H1 (cell line): ENCODE data around the gene LRRC14B. TPM values are rescaled to one million over a fixed set of nuclear protein-coding genes. Genes with fewer than 3 reads are reported as not detected.

Source experiments
- CTCF ChIA-PET: fragments of 300-600 bp; sonication (Branson Sonifier 250); formaldehyde crosslinking; loops from one replicate; lab custom pipeline; 2021; ENCODE audit not compliant: partially characterized antibody; lab: Charles Lee
- POLR2A ChIA-PET: fragments of 300-600 bp; sonication (Branson Sonifier 250); formaldehyde crosslinking; loops from one replicate; lab custom pipeline; 2021; ENCODE audit warnings: inconsistent platforms; ENCODE audit not compliant: partially characterized antibody; lab: Charles Lee
- DNase-seq, 2 experiments: peaks; one replicate each; pipeline versions ENCODE4 v3.0.0 to v3.0.0-alpha.2; 2010 to 2022; ENCODE audit warnings: low spot score in 2 of 2, low read depth in 1 of 2, mixed read lengths in 1 of 2
- FAIRE-seq: peaks from 2 replicates; lab custom pipeline; 2011; peaks lifted over from hg19 to GRCh38; lab: Jason Lieb, UNC
- H2AFZ ChIP-seq: 2 replicates; pipeline ENCODE4 v1.8.1; 2012; ENCODE audit warnings: low read length, inconsistent platforms
- H2AK5ac ChIP-seq: 2 replicates; pipeline ENCODE4 v1.6.1; 2013; ENCODE audit warnings: low read depth, low read length
- H2BK120ac ChIP-seq: replicated peaks from 2 replicates; pipeline ENCODE3; 2013; ENCODE audit warnings: low read depth, low read length, inconsistent platforms
- H2BK12ac ChIP-seq: 2 replicates; pipeline ENCODE4 v1.6.1; 2013; ENCODE audit warnings: low read depth, low read length
- H2BK15ac ChIP-seq: 2 replicates; pipeline ENCODE4 v1.6.1; 2013; ENCODE audit warnings: low read length
- H2BK20ac ChIP-seq: 2 replicates; pipeline ENCODE4 v1.6.1; 2013; ENCODE audit warnings: low read length
- H2BK5ac ChIP-seq: 2 replicates; pipeline ENCODE4 v1.6.1; 2013; ENCODE audit warnings: low read depth, low read length
- H3K14ac ChIP-seq: 2 replicates; pipeline ENCODE4 v1.6.1; 2013; ENCODE audit warnings: inconsistent platforms; ENCODE audit not compliant: insufficient read length
- H3K18ac ChIP-seq: 2 replicates; pipeline ENCODE4 v1.6.1; 2013; ENCODE audit warnings: low read length; ENCODE audit errors: extremely low read depth
- H3K23ac ChIP-seq: 2 replicates; pipeline ENCODE4 v1.6.1; 2013; ENCODE audit warnings: inconsistent platforms; ENCODE audit not compliant: insufficient read length
- H3K23me2 ChIP-seq: 2 replicates; pipeline ENCODE4 v1.6.1; 2013; ENCODE audit warnings: low read depth, low read length
- H3K27ac ChIP-seq: 2 replicates; pipeline ENCODE4 v1.6.1; 2011; ENCODE audit warnings: low read depth, low read length, inconsistent platforms
- H3K27me3 ChIP-seq, 4 experiments: replicated peaks in 1 of 4; 1 replicate in 1 of 4; 2 replicates in 3 of 4; pipeline versions ENCODE4 v1.6.1 to v1.8.1; 2011 to 2013; ENCODE audit warnings: low read length in 3 of 4, mild to moderate bottlenecking in 3 of 4, inconsistent platforms in 2 of 4, mixed read lengths in 2 of 4, moderate library complexity in 1 of 4; ENCODE audit not compliant: control insufficient read depth in 3 of 4, insufficient read depth in 3 of 4; ENCODE audit errors: extremely low read depth in 1 of 4
- H3K36me3 ChIP-seq, 4 experiments: 2 replicates each; pipeline versions ENCODE4 v1.6.1 to v1.8.1; 2011 to 2013; ENCODE audit warnings: mild to moderate bottlenecking in 4 of 4, low read length in 3 of 4, moderate library complexity in 2 of 4, control low read depth in 1 of 4, inconsistent platforms in 1 of 4; ENCODE audit not compliant: insufficient read depth in 4 of 4, control insufficient read depth in 2 of 4
- H3K4ac ChIP-seq: replicated peaks from 2 replicates; pipeline ENCODE3; 2013; ENCODE audit warnings: low read length, low read depth, mixed read lengths, inconsistent platforms; ENCODE audit not compliant: insufficient read length
- H3K4me1 ChIP-seq, 4 experiments: replicated peaks in 1 of 4; 1 replicate in 1 of 4; 2 replicates in 3 of 4; pipeline versions ENCODE4 v1.6.1 to v1.8.1; 2011 to 2013; ENCODE audit warnings: low read length in 3 of 4, inconsistent platforms in 2 of 4, mixed read lengths in 1 of 4; ENCODE audit not compliant: insufficient read depth in 4 of 4, control insufficient read depth in 3 of 4
- H3K4me2 ChIP-seq, 2 experiments: 2 replicates each; pipeline versions ENCODE4 v1.6.1 to v1.8.1; 2011 to 2013; ENCODE audit warnings: low read depth in 2 of 2, low read length in 2 of 2, control low read depth in 1 of 2, inconsistent platforms in 1 of 2, mild to moderate bottlenecking in 1 of 2; ENCODE audit not compliant: insufficient read depth in 1 of 2
- H3K4me3 ChIP-seq, 4 experiments: fragments of 200-600, 300-600 bp in 1 of 4; sonication (generic), shearing (Covaris generic), sonication (Bioruptor Twin) in 1 of 4; 2 replicates each; pipeline versions ENCODE4 v1.5.1 to v1.8.1; 2011 to 2016; ENCODE audit warnings: low read length in 4 of 4, low read depth in 3 of 4, control low read depth in 2 of 4, inconsistent platforms in 2 of 4, mild to moderate bottlenecking in 2 of 4, mixed read lengths in 1 of 4, moderate library complexity in 1 of 4; ENCODE audit not compliant: insufficient read depth in 2 of 4; ENCODE audit errors: extremely low read depth in 1 of 4
- H3K56ac ChIP-seq: replicated peaks from 2 replicates; pipeline ENCODE3; 2013; ENCODE audit warnings: low read depth, mild to moderate bottlenecking, mixed read lengths, low read length, inconsistent platforms; ENCODE audit not compliant: insufficient read length
- H3K79me1 ChIP-seq: 2 replicates; pipeline ENCODE4 v1.6.1; 2013; ENCODE audit warnings: low read depth, low read length, control low read depth
- H3K79me2 ChIP-seq, 2 experiments: 2 replicates each; pipeline versions ENCODE4 v1.6.1 to v1.8.1; 2012 to 2013; ENCODE audit warnings: low read length in 2 of 2, mild to moderate bottlenecking in 2 of 2, inconsistent platforms in 1 of 2; ENCODE audit not compliant: insufficient read depth in 2 of 2, control insufficient read depth in 1 of 2
- H3K9ac ChIP-seq, 4 experiments: replicated peaks in 1 of 4; 1 replicate in 1 of 4; 2 replicates in 3 of 4; pipeline versions ENCODE4 v1.6.1 to v1.8.1; 2011 to 2013; ENCODE audit warnings: low read depth in 3 of 4, low read length in 3 of 4, control low read depth in 2 of 4, mild to moderate bottlenecking in 2 of 4, moderate library complexity in 2 of 4, inconsistent platforms in 1 of 4; ENCODE audit errors: extremely low read depth in 1 of 4
- H3K9me3 ChIP-seq, 2 experiments: 2 replicates each; pipeline versions ENCODE4 v1.6.1 to v1.8.1; 2012 to 2013; ENCODE audit warnings: mild to moderate bottlenecking in 2 of 2, moderate library complexity in 2 of 2, control low read depth in 1 of 2, inconsistent platforms in 1 of 2, low read depth in 1 of 2, low read length in 1 of 2, mixed read lengths in 1 of 2; ENCODE audit not compliant: insufficient read depth in 2 of 2
- H4K20me1 ChIP-seq, 2 experiments: replicated peaks in 1 of 2; 2 replicates each; pipeline versions ENCODE3 to v1.8.1; 2011 to 2013; ENCODE audit warnings: inconsistent platforms in 2 of 2, low read length in 2 of 2, mild to moderate bottlenecking in 1 of 2; ENCODE audit not compliant: insufficient read depth in 2 of 2, control insufficient read depth in 1 of 2
- H4K5ac ChIP-seq: 2 replicates; pipeline ENCODE4 v1.6.1; 2013; ENCODE audit warnings: low read length, low read depth, mixed read lengths, inconsistent platforms; ENCODE audit not compliant: insufficient read length
- H4K8ac ChIP-seq: 2 replicates; pipeline ENCODE4 v1.8.0; 2013; ENCODE audit warnings: mild to moderate bottlenecking, moderate library complexity, low read length, inconsistent platforms; ENCODE audit not compliant: insufficient read depth; ENCODE audit errors: extremely low read depth
- H4K91ac ChIP-seq: replicated peaks from 2 replicates; pipeline ENCODE3; 2013; ENCODE audit warnings: low read length, mixed read lengths, inconsistent platforms; ENCODE audit not compliant: insufficient read length
- PHF8 ChIP-seq: fragments of 200-600 bp; sonication (generic); conservative IDR thresholded peaks from 2 replicates; pipeline ENCODE4 v1.7.1; 2012; ENCODE audit warnings: low read depth, mild to moderate bottlenecking, inconsistent platforms, low read length, moderate library complexity
- SIN3A ChIP-seq, 2 experiments: IDR thresholded peaks in 1 of 2; conservative IDR thresholded peaks in 1 of 2; 2 replicates each; pipeline ENCODE4 v1.6.1; 2011 to 2012; ENCODE audit warnings: low read length in 2 of 2, improper control_type of control experiment in 1 of 2, low read depth in 1 of 2, mild to moderate bottlenecking in 1 of 2
- SIRT6 ChIP-seq: IDR thresholded peaks from one replicate; pipeline ENCODE4 v1.7.1; 2012; ENCODE audit warnings: low read length, inconsistent platforms
- TAF7 ChIP-seq: optimal IDR thresholded peaks from 2 replicates; pipeline ENCODE3; 2011; ENCODE audit warnings: low read depth, mild to moderate bottlenecking, inconsistent platforms, low read length, moderate library complexity, borderline replicate concordance
- YY1 ChIP-seq: IDR thresholded peaks from 2 replicates; pipeline ENCODE4 v1.6.1; 2011; ENCODE audit warnings: low read depth, mild to moderate bottlenecking, low read length
- WGBS, 2 experiments: shearing (Covaris generic) in 1 of 2; methylation state at CpG; one replicate each; pipeline versions ENCODE4 v1.1.6 to v1.1.7; 2013 to 2015; ENCODE audit warnings: low lambda C conversion rate in 2 of 2, mixed read lengths in 2 of 2, inconsistent platforms in 1 of 2, low coverage in 1 of 2, missing lambda C conversion rate in 1 of 2; ENCODE audit not compliant: insufficient replicate concordance in 2 of 2, insufficient coverage in 1 of 2, insufficient read length in 1 of 2; ENCODE audit errors: extremely low coverage in 1 of 2, missing lambda C conversion rate in 1 of 2; 5-methylcytosine and 5-hydroxymethylcytosine counted together
- polyA plus RNA-seq, 7 experiments: library from polyadenylated mRNA; depleted of rRNA in 3 of 7; stranded (reverse) in 5 of 7; unstranded in 2 of 7; fragments of >200 nt in 5 of 7; fragments of 200-250 nt in 2 of 7; gene quantifications; 1 replicate in 5 of 7; 2 replicates in 1 of 7; 4 replicates in 1 of 7; pipeline versions ENCODE4 v1.2.1 to v1.2.3, GENCODE V29; 2011 to 2013; ENCODE audit warnings: missing spikeins in 2 of 7, mixed read lengths in 2 of 7
- total RNA-seq: library from RNA; stranded (reverse); fragmentation: NEBNext Ultra II Directional; extraction: Animal tissue kit (Norgen Biotek cat#: 25700); gene quantifications from 2 replicates; pipeline ENCODE4 v1.2.1, GENCODE V29; 2021

The LRRC14B gene
- total and polyA plus RNA-seq, 2 of the 8 experiments (the other 6 are each of a cell fraction or from before 2014, with no cell fraction given), result not detected

DNA sequence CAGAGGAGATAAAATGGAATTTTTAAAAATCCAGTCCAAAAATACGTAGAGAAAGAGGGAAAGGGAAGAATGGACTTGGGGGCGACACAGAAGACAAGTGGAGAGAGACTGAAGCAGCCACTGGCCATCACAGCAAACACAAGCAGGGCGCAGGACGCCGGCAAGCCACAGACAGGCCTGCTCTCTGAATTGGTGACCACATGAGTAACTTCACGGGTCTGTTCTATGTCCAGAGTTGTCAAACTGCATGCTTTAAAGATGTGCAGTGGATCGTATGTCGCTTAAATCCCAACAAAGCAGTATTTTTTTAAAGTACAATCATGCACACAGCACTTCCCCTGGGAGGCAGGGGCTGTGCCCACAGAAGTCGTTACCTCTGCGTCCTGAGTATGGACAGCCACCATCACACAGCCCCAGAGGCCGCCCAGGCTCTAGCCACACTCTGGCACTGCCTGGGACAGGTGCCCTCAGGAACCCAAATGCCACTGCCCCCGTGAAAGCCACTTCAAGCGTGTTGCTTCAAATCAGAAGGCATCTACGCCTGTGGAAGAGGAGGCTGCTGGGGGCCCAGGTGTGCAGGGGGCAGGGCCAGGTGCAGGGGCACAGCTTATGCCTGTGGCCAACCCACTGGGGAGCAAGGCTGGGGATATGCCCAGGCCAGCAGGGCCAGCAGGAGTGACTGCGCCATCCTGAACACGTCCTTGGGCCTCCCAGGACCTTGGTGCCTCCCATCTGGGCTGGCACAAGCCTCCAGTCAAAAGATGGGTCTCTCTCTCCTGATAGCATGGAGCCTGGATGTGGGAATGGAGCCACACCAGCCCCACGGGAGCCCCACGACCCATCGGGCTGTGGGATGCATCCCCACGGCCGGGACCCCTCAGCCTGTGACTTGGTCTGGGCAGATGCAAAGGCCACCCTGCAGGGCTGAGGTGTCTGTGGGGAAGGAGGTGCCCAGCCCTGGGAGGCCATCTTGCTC, 5.9 kb upstream of the LRRC14B start:
- Histone ChIP-seq H3K27me3 (no peaks in the 10 kb centered on the region), H3K4me3 (no peak overlapping the region), H3K79me1 (no peaks in the 10 kb centered on the region; the same call in 1 of the 2 replicates), H2BK120ac (no peak overlapping the region), H3K4me1 (peaks cover 0 to 12% (median 8%) of the 10 kb centered on the region in 4 experiments; a peak in 5 of 7 replicates), H3K27ac (no peak overlapping the region), H3K23me2 (no peaks in the 10 kb centered on the region), H4K91ac (no peak overlapping the region), H3K9me3 (no peaks in the 10 kb centered on the region), H2BK5ac (no peak overlapping the region), H3K23ac (no peak overlapping the region), H3K9ac (no peak overlapping the region), H4K20me1 (peaks cover 3 to 13% of the 10 kb centered on the region in 2 experiments), H3K18ac (no peak overlapping the region), H2AFZ (no peak overlapping the region), H3K56ac (no peak overlapping the region), H3K14ac (no peak overlapping the region), H4K5ac (no peak overlapping the region), H3K4ac (no peak overlapping the region), H2BK20ac (no peak overlapping the region), H2AK5ac (no peak overlapping the region), H3K36me3 (peaks cover 9 to 24% (median 13%) of the 10 kb centered on the region in 4 experiments; a peak in 6 of 8 replicates), H4K8ac (no peak overlapping the region), H3K79me2 (no peaks in the 10 kb centered on the region), H3K4me2 (no peak overlapping the region), H2BK12ac (no peak overlapping the region), H2BK15ac (no peak overlapping the region)
- POLR2A ChIA-PET, result no interaction called here
- FAIRE-seq, result no peak
- 90% methylated on average over 21 of the region's 21 CpGs; no CpG with 5 or more reads in 1 of the 2 experiments for WGBS, 2 experiments
- DNase-seq, result no peak
- CTCF ChIA-PET, result interaction anchor here (0.6 to 1.6 kb wide), 3 partner anchors 10 to 166 kb away, joined by 3 to 5 read pairs (median 4); no protein-coding TSS in a partner anchor
- TF ChIP-seq YY1 (no peak), TAF7 (no peak), SIRT6 (no peak), PHF8 (no peak), SIN3A (conservative IDR thresholded peaks at IDR 0.05 in 1 of 2, IDR thresholded peaks at IDR 0.05 in 1 of 2; ENCODE audit: low read depth in 1 of 2, low read length in 2 of 2) (no peak)
